Panc1 (cell line): ENCODE results near the gene NXPH4. TPM values are rescaled to one million over a fixed set of nuclear protein-coding genes. Genes with fewer than 3 reads are reported as not detected.

Experiments
- ATAC-seq: fragments of 200-7000 bp; cut with Tn5 transposase; 2 replicates; pipeline ENCODE4 v1.9.1; 2020; ENCODE audit warnings: mild to moderate bottlenecking, moderate library complexity
- BruUV-seq: library from RNA; stranded (reverse); fragments of 400-500 nt; replicated peaks from 2 replicates; lab custom pipeline; 2021; lab: Mats Ljungman, UMichigan
- CTCF ChIA-PET: fragments of 300-600 bp; sonication (Branson Sonifier 250); formaldehyde crosslinking; loops from one replicate; lab custom pipeline; 2022; ENCODE audit warnings: antibody characterized with exemption; lab: Charles Lee
- POLR2A ChIA-PET: fragments of 300-600 bp; sonication (Branson Sonifier 250); formaldehyde crosslinking; loops from one replicate; lab custom pipeline; 2022; ENCODE audit warnings: antibody characterized with exemption; lab: Charles Lee
- DNase-seq: peaks from one replicate; pipeline ENCODE4 v3.0.0-alpha.2; 2010; ENCODE audit warnings: low read depth, low spot score
- H3K27ac ChIP-seq: 2 replicates; pipeline ENCODE4 v1.5.1; 2011; ENCODE audit warnings: mild to moderate bottlenecking, low read length, inconsistent platforms
- H3K27me3 ChIP-seq: fragments of 200-500 bp; sonication (Bioruptor generic); 2 replicates; pipeline ENCODE4 v1.6.0; 2014; ENCODE audit warnings: low read length, inconsistent platforms; ENCODE audit not compliant: control insufficient read depth, insufficient read depth
- H3K36me3 ChIP-seq: fragments of 200-500 bp; sonication (Bioruptor generic); 2 replicates; pipeline ENCODE4 v1.5.1; 2014; ENCODE audit warnings: inconsistent platforms, mild to moderate bottlenecking, low read length, moderate library complexity; ENCODE audit not compliant: control insufficient read depth, insufficient read depth
- H3K4me1 ChIP-seq: 2 replicates; pipeline ENCODE4 v1.5.1; 2011; ENCODE audit warnings: inconsistent platforms, mild to moderate bottlenecking, low read length, moderate library complexity; ENCODE audit not compliant: control insufficient read depth, insufficient read depth
- H3K4me3 ChIP-seq, 2 experiments: 2 replicates each; pipeline ENCODE4 v1.5.1; 2011 to 2012; ENCODE audit warnings: low read depth in 2 of 2, low read length in 2 of 2, mild to moderate bottlenecking in 2 of 2, inconsistent platforms in 1 of 2, moderate library complexity in 1 of 2
- H3K9me3 ChIP-seq: fragments of 200-500 bp; sonication (Bioruptor generic); 2 replicates; pipeline ENCODE4 v1.5.1; 2014; ENCODE audit warnings: low read depth, mild to moderate bottlenecking, inconsistent platforms, low read length, moderate library complexity; ENCODE audit not compliant: control insufficient read depth, insufficient read depth
- POLR2AphosphoS5 ChIP-seq: IDR thresholded peaks from 2 replicates; pipeline ENCODE4 v1.6.1; 2012; ENCODE audit warnings: mild to moderate bottlenecking, low read depth, low read length, moderate library complexity
- SIN3A ChIP-seq: IDR thresholded peaks from 2 replicates; pipeline ENCODE4 v1.6.1; 2012; ENCODE audit warnings: low read depth, mild to moderate bottlenecking, low read length, moderate library complexity, borderline replicate concordance; ENCODE audit not compliant: insufficient read depth
- TCF7L2 ChIP-seq: IDR thresholded peaks from 2 replicates; pipeline ENCODE4 v1.6.1; 2011; ENCODE audit warnings: mild to moderate bottlenecking, low read depth, low read length, inconsistent platforms
- in situ Hi-C: cut with HindIII; loops from 2 replicates; pipeline ENCODE4 v1.10.0; 2016; ENCODE audit warnings: low sequenced_read_pairs, low pct_unique_long_range_greater_than_20kb
- intact Hi-C: fragments of 100-400 bp; cut with micrococcal nuclease; formaldehyde crosslinking; loops from one replicate; pipeline ENCODE4 v1.10.0; 2022; ENCODE audit not compliant: unreplicated experiment
- total RNA-seq: library from RNA; stranded (reverse); gene quantifications from one replicate; pipeline ENCODE4 v1.2.1, GENCODE V29; 2021; ENCODE audit not compliant: unreplicated experiment
- TF ChIP-seq, protein P1 (sequence below): fragments of 450-650 bp; IDR thresholded peaks from 2 replicates; pipeline ENCODE4 v1.5.1; 2017; ENCODE audit warnings: mild to moderate bottlenecking
- TF ChIP-seq, protein P2 (sequence below), 2 experiments: IDR thresholded peaks; 2 replicates each; pipeline ENCODE4 v1.6.1; 2011 to 2012; ENCODE audit warnings: low read depth in 2 of 2, control low read depth in 1 of 2, low read length in 1 of 2, mild to moderate bottlenecking in 1 of 2, moderate library complexity in 1 of 2; ENCODE audit not compliant: insufficient read depth in 1 of 2

Gene NXPH4
- total RNA-seq, 1 experiment from 2014 or later, result 2.1 TPM

DNA sequence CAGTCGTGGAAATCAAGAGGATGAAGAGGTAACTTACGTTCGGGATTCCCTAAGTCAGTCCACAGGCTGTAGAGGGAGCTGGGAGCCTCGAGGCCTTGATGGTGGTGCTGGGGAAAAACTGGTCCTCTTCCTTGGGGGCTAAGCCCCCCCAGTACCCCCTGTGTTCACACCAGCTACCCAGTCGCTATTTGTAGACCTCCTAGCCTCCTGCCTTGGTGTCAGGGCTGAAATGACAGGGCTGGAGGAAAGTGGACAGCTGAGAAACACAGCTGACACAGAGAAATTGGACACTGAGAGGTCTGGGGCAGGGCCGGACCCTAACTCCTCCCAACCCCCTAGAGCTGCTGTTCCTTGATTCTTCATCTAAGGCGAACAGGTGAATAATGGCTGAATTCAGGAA is 34.4 kb downstream of the NXPH4 start, which contains the start of gene STAC3:
Gene STAC3 (minus strand): TSS at position 232 of the 400 bp plus-strand sequence. CDS start 1,551 bp downstream, outside the sequence.
- no peak for DNase-seq
- intact Hi-C loops, result no loop called here
- Histone ChIP-seq H3K27ac (no peak within 1 kb of the TSS), H3K4me3 (no peak within 1 kb of the TSS), H3K4me1 (no peaks in the 10 kb centered on the region), H3K36me3 (no peaks in the 10 kb centered on the region), H3K27me3 (no peaks in the 10 kb centered on the region), H3K9me3 (no peaks in the 10 kb centered on the region)
- in situ Hi-C loops, result no loop called here
- BruUV-seq, result no TSS peak
- TF ChIP-seq TCF7L2, result no peak
- TF ChIP-seq POLR2AphosphoS5, result no peak
- TF ChIP-seq, protein P1, sequence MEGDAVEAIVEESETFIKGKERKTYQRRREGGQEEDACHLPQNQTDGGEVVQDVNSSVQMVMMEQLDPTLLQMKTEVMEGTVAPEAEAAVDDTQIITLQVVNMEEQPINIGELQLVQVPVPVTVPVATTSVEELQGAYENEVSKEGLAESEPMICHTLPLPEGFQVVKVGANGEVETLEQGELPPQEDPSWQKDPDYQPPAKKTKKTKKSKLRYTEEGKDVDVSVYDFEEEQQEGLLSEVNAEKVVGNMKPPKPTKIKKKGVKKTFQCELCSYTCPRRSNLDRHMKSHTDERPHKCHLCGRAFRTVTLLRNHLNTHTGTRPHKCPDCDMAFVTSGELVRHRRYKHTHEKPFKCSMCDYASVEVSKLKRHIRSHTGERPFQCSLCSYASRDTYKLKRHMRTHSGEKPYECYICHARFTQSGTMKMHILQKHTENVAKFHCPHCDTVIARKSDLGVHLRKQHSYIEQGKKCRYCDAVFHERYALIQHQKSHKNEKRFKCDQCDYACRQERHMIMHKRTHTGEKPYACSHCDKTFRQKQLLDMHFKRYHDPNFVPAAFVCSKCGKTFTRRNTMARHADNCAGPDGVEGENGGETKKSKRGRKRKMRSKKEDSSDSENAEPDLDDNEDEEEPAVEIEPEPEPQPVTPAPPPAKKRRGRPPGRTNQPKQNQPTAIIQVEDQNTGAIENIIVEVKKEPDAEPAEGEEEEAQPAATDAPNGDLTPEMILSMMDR, result no peak
- TF ChIP-seq, protein P2, sequence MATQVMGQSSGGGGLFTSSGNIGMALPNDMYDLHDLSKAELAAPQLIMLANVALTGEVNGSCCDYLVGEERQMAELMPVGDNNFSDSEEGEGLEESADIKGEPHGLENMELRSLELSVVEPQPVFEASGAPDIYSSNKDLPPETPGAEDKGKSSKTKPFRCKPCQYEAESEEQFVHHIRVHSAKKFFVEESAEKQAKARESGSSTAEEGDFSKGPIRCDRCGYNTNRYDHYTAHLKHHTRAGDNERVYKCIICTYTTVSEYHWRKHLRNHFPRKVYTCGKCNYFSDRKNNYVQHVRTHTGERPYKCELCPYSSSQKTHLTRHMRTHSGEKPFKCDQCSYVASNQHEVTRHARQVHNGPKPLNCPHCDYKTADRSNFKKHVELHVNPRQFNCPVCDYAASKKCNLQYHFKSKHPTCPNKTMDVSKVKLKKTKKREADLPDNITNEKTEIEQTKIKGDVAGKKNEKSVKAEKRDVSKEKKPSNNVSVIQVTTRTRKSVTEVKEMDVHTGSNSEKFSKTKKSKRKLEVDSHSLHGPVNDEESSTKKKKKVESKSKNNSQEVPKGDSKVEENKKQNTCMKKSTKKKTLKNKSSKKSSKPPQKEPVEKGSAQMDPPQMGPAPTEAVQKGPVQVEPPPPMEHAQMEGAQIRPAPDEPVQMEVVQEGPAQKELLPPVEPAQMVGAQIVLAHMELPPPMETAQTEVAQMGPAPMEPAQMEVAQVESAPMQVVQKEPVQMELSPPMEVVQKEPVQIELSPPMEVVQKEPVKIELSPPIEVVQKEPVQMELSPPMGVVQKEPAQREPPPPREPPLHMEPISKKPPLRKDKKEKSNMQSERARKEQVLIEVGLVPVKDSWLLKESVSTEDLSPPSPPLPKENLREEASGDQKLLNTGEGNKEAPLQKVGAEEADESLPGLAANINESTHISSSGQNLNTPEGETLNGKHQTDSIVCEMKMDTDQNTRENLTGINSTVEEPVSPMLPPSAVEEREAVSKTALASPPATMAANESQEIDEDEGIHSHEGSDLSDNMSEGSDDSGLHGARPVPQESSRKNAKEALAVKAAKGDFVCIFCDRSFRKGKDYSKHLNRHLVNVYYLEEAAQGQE (IDR thresholded peaks at IDR 0.05; ENCODE audit: insufficient read depth in 1 of 2, low read depth in 2 of 2, low read length in 1 of 2), result no peak
- no peak for TF ChIP-seq SIN3A
- ChIA-PET POLR2A (interaction anchor here (0.6 kb wide), 1 partner anchor 38 kb away, joined by 6 read pairs; no protein-coding TSS in a partner anchor), CTCF (interaction anchor here (0.7 kb wide), 1 partner anchor 202 kb away, joined by 3 read pairs; no protein-coding TSS in a partner anchor)
- no peak for ATAC-seq

DNA sequence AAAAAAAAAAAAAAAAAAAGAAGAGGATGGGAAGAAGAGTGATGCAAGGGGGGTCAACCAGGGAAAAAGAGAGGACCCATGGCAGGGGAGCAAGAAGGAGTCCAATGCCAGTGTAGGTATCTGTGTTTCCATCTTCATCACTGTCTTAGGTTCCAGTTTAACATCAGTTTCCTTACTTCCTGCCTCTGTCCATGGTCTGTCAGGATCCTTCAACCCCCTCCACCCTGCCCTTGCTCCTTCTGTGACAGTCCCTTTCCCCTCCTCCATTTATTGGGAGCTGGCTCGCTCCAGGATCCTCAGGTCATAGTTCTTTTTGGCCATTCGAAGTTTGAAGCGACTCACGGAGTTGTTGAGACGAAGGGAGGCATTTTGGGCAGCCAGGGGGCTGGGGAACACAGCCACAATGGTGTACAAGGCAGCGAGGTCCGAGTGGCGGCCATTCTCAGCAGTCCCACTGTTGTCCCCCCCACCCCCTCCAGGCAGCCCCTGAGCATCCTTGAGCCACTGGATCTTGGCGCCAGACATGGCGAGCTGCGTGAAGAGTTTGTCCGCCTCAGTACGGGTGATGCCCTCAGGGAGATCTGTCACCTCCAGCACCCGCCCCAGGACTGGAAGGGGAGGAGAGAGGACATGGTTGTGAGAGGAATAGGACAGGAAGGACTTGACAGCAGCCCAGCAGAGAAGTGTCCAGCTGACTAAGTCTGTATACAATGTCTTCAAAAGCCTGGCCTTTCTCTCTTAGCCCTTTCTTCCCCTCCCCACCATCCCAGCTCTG is 38.1 kb downstream of the NXPH4 start:
- intact Hi-C loops (no loop called here), in situ Hi-C loops (no loop called here)
- DNase-seq (no peak), ATAC-seq (no peak)
- no peak for TF ChIP-seq POLR2AphosphoS5
- no peak for TF ChIP-seq SIN3A
- TF ChIP-seq TCF7L2, result no peak
- TF ChIP-seq, protein P2 (IDR thresholded peaks at IDR 0.05; ENCODE audit: insufficient read depth in 1 of 2, low read depth in 2 of 2, low read length in 1 of 2), result no peak
- TF ChIP-seq, protein P1, result no peak
- no peaks in the 10 kb centered on the region for H3K27me3 ChIP-seq
- H3K4me1 ChIP-seq, result no peaks in the 10 kb centered on the region
- ChIA-PET POLR2A (no interaction called here), CTCF (no interaction called here)
- no TSS peak for BruUV-seq
- no peak overlapping the region for H3K27ac ChIP-seq
- H3K36me3 ChIP-seq, result no peaks in the 10 kb centered on the region
- H3K9me3 ChIP-seq, result no peaks in the 10 kb centered on the region
- H3K4me3 ChIP-seq, result no peak overlapping the region
